ENCODE measurements around the gene FNDC11.
"Not testable (repeated sequence)": the region's sequence is repeated elsewhere in the genome, so short reads cannot be mapped to it uniquely, and the experiment has no call there.

Gene FNDC11

DNA sequence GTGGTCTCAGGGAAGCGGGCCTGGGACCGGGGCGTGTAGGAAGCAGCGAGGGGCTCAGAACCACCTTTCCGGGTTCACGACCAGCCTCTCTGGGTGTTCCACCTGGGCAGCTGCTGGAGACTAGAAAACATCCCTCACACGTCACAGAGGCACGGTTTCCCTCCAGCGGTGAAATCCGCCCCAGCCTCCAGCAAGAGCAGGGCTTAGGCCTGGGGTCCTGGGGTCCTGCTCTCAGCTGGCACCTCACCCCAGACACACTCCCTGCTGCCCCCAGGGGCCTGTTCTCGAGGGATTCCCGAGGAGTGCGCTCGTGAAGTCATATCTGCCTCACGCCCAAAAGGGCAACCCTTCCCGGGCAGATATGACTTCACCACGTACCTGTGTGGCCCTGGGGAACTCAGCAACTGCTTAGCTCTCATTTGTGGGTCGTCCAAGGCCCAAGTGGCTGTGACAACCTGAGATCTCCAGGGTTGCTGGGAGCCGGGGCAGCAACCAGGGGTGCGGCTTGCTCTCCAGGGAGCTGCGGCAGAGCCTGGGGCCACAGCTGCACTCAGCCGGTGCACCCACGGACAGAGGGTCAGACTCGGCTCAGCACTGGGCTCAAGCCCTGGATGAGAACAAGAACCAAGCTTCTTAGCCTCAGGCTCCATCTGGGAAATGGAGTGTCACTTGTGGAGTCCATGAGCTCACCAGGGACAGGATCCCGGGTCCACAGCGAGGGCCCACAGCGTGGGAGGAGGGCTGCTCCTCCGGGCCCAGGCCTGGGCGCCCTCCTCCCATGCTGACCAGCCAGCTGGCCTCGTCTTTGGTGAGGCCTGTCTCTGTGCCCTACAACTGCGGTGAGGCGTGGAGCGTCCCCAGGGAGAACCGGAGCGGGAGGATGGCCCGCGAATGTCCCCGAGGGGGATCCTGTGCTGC, 661 bp downstream of the FNDC11 start:
- no peak for DNase-seq (ENCODE audit: low spot score)

- no peak for DNase-seq (ENCODE audit: low spot score)
These were observed 1.9 kb downstream of the FNDC11 start for GRCh38 chr20:63555661-63556381.

DNA sequence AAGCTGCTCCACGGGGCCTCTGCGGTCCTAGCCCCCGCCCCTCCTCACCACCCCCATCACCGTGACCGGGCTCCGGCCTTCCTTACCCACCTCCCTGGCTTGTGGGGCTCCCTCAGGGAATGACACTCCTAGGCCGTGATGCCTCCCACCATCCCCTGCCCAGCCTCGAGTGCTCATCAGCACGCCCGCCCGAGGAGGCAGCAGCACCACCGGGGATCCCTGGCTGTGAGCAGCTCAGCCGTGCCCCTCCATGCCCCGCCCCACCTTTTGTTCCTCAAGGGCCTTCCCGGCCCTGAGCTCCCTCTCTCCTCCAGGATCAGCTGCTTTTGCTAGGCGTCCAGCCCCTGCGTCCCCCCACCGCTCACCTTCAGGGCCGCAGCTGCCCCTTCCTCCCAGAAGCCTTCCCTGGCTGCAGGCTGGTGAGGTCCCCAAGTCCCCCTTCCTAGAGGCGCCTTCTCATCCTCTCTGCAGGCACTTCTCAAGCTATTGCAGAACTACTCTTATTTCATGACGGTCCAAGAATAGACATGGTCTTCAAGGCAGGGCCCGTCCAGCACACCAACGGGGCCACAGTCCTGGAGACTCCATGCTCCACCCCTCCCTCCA, 3.0 kb downstream of the FNDC11 start:
- no peak for DNase-seq (ENCODE audit: low spot score)

GRCh38 chr20:63557481-63557891, 3.5 kb downstream of the FNDC11 start:
- no peak for DNase-seq (ENCODE audit: low spot score)

DNA sequence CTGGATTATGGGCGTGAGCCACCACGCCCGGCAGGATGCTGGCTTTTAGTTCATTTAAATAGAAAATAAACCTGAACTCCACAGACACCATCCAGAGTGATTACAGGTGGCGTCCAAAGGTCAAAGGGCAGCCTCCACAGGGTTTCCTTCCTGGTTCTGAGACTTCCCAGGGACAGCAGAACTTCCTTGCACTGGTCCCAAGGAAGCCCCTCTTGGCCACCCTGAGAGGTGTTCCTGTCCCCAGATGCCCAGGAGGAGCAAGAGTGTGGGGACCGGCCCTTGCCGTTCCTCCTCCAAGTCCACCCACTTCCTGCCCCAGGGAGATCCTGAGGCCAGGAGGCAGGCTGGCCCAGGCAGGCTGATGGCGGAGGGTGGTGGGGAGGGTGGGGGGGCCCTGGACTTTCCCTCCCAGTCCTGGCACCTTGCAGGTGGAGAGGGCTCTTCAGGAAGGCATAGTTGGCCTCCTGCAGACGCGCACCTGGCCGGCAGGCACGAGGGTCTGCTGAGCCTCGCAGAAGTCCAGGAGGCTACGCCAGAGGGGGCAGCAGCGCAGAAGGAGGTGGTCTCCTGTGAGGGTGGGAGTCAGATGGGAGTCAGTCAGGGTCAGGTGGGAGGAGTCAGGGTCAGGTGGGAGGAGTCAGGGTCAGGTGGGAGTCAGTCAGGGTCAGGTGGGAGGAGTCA, 5.0 kb downstream of the FNDC11 start:
- DNase-seq (ENCODE audit: low spot score) = no peak

- not testable (repeated sequence) for DNase-seq (ENCODE audit: low spot score)
These were observed 5.8 kb downstream of the FNDC11 start for GRCh38 chr20:63559485-63560332.

DNA sequence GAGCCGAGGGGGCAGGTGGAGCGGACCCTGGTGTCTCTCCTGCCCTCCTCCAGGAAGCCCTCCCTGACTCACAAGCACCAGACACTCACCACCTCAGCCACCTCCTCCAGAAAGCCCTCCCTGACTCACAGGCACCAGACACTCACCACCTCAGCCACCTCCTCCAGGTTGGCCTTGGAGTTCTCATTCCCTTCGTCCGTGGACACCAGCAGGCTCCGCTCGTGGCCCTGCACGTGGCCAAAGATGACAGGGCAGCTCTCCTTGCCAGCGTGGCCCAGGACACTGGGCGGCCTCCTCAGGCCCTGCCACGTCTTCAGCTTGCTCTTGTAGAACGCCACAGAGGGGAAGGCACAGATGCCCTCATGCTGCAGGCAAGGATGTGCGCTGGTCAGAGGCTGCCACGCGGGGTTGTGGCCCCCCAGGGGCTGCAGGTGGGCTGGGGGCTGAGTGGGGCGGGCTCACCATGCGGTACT, 6.4 kb downstream of the FNDC11 start:
- no peak for DNase-seq (ENCODE audit: low spot score)

GRCh38 chr20:63560856-63561609, 7.1 kb downstream of the FNDC11 start:
- no peak for DNase-seq (ENCODE audit: low spot score)

DNA sequence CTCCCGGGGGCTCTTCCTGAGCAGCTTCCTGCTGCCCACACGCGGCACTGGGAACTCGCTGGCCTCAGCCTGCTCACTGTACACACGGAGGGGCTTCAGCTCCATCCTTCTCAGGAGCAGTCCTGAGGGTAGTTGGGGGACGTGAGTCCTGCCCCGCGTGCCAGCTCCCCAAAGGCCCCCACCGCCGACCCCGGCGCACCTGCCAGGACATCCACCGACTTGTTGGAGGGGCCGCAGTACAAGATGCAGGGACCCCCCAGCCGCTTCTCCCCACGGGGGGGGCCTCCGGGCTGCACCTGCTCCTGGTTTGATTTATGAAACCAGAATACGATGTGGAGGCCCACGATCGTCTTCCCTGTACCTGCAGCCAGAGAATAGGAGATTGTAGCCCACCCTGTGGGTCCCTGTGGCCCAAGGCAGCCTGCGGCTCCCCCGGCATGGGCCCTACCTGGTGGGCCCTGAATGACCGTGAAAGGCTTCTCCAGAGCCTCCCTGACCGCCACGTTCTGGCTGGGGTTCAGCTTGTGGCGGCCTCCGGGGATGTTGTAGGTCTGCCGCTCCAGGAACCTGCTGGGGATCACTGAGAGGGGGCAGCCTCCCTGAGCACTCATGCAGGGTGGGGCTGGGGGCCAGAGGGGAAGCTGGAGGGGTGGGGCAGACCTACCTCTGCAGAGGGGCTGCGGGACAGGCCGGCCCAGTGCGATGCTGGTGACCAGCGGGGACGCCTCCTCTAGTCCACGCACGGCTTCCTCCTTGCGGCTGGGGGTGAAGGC, 7.9 kb downstream of the FNDC11 start:
- DNase-seq (ENCODE audit: low spot score) = no peak

GRCh38 chr20:63562461-63563224, 8.7 kb downstream of the FNDC11 start:
- DNase-seq (ENCODE audit: low spot score) = no peak

- no peak for DNase-seq (ENCODE audit: low spot score)
These were observed 9.4 kb downstream of the FNDC11 start for GRCh38 chr20:63563225-63563935.

DNA sequence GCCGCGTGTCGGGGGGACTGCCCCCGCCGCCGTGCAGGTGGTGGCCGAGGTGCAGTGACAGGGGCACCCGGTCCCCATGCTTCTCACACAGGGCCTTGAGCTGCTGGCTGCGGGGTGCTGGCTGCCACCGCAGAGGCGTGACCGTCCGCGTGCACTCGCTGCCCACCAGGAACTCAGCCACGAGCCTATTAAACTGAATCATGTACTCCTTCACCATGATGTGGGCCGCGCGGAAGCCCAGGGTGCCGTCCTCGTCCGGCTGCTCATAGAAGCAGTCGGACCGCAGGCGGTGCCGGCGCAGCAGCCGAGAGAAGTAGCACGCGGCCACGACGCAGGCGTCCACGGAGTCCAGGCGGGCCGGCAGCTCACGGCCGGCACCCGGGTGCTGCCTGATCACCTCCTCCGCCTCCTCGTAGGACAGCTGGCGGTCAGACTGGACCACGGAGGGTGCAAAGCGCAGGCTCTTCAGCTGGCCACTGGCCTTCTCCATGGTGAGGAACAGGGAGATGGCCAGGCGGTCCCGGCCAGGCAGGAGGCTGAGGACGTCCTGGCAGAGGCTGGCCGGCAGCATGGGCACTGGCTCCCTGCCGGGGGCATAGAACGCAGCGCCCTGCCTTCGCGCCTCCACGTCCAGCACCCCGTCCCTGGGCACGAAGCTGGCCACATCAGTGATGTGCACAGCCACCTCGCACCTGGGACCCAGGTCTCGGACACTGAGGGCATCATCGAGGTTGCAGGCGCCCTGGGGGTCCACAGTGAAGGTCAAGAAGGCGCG, 10.3 kb downstream of the FNDC11 start:
- DNase-seq (ENCODE audit: low spot score) = no peak

- DNase-seq (ENCODE audit: low spot score) = no peak
These were observed 11.2 kb downstream of the FNDC11 start for GRCh38 chr20:63565021-63565698.

DNA sequence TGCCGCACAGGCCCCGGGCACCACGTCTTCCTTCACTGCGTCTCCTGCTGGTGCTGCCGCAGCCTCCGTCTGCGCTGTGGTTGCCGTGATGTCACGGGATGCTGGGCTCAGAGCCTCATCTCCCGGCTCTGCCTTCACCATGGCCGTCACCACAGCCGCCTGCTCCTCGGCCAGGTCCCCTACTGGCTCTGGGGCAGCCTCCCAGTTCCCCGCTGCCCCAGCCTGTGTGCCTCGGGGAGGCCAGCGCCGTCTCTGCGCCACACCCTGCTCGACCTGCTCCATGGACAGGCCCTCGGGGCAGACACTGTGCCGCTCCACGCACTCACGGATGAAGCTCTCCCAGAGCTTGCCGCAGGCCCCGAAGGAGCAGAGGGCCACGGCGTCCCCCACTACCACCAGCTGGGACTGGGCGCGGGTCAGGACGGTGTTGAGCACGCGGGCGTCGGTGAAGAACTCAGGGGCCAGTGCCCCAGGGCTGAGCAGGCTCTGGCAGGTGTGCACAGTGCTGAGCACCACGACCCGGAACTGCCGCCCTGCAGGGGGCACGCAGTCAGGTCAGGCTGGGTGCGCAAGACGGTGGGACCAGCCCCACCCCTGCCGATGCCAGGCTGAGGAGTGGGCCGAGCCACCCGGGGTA, 11.9 kb downstream of the FNDC11 start:
- no peak for DNase-seq (ENCODE audit: low spot score)

DNA sequence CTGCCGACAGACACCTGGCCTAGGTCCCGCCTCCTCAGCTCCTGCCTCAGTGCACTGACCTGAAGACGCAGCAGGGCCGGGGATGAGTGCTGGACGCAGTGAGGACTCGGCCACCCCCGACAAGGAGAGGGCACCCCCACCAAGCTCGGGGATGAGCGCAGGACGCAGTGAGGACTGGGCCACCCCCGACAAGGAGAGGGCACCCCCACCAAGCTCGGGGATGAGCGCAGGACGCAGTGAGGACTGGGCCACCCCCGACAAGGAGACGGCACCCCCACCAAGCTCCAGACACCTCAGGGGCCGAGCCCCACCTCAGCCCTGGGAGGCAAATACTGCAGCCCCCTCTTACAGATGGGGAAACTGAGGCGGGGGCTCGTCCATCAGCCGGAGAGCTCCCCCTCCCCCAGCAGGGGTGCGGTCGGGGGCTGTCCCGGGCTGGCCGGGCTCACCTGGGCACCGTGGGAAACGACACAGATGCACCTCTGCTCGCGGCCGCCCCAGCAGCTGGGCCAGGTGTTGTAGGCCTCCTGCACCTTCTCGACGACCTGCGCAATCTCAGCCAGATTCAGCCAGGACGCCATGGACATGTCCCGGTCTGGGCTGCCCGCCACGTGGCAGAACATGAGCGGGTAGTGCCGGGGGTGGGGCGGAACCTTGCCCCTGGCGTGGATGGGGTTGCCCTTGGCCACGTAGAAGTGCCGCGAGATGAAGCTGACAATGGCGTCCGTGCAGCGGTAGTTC, 12.6 kb downstream of the FNDC11 start:
- no peak for DNase-seq (ENCODE audit: low spot score)

GRCh38 chr20:63567136-63567385, 13.1 kb downstream of the FNDC11 start:
- no peak for DNase-seq (ENCODE audit: low spot score)
